ENCODE data around the gene TASP1. TPM values are rescaled to one million over a fixed set of nuclear protein-coding genes. Genes with fewer than 3 reads are reported as not detected.

TASP1 gene
- total and polyA plus RNA-seq, 4 donors = 2.5 to 10.0 (median 4.7) TPM

- H3K9me3 ChIP-seq (ENCODE audit: control insufficient read depth in 4 of 4, low read length in 3 of 4) = no peaks in the 10 kb centered on the region
- H3K9ac ChIP-seq (ENCODE audit: low read depth in 1 of 2, low read length in 2 of 2) = no peak overlapping the region
- H3K4me3 ChIP-seq (ENCODE audit: low read depth in 1 of 3, low read length in 3 of 3) = no peak overlapping the region
- DNase-seq (ENCODE audit: low spot score) = no peak
- H3K4me1 ChIP-seq (ENCODE audit: control insufficient read depth in 4 of 4, insufficient read depth in 4 of 4, low read length in 3 of 4) = no peaks in the 10 kb centered on the region
- TF ChIP-seq EGR1 (IDR thresholded peaks at IDR 0.05; ENCODE audit: low read depth in 2 of 2) (no peak), RAD21 (IDR thresholded peaks at IDR 0.05) (no peak), HNF4G (IDR thresholded peaks at IDR 0.05) (no peak), SP1 (IDR thresholded peaks at IDR 0.05) (no peak), FOXA2 (IDR thresholded peaks at IDR 0.05) (no peak), TAF1 (conservative IDR thresholded peaks at IDR 0.05) (no peak), REST (IDR thresholded peaks at IDR 0.05) (no peak), YY1 (IDR thresholded peaks at IDR 0.05) (no peak), NR2F2 (IDR thresholded peaks at IDR 0.05) (no peak), MAX (IDR thresholded peaks at IDR 0.05) (no peak), RXRA (IDR thresholded peaks at IDR 0.05) (no peak), ATF3 (IDR thresholded peaks at IDR 0.05) (no peak), JUND (IDR thresholded peaks at IDR 0.05) (no peak)
- no peaks in the 10 kb centered on the region for H3K36me3 ChIP-seq (ENCODE audit: control insufficient read depth in 4 of 4, insufficient read depth in 3 of 4, low read depth in 1 of 4, low read length in 3 of 4)
- H3K27me3 ChIP-seq (ENCODE audit: control insufficient read depth in 4 of 4, insufficient read depth in 4 of 4, low read length in 3 of 4) = no peaks in the 10 kb centered on the region
- 82% methylated on average over 1 of the region's 1 CpG for WGBS
- H3K27ac ChIP-seq (ENCODE audit: low read depth in 1 of 2, low read length in 2 of 2) = no peak overlapping the region
Observed at GRCh38 chr20:13395232-13395631, 243.5 kb downstream of the TASP1 start.

GRCh38 chr20:13392391-13392790 is 246.3 kb downstream of the TASP1 start:
- Histone ChIP-seq H3K9me3 (ENCODE audit: control insufficient read depth in 4 of 4, low read length in 3 of 4) (no peaks in the 10 kb centered on the region), H3K27me3 (ENCODE audit: control insufficient read depth in 4 of 4, insufficient read depth in 4 of 4, low read length in 3 of 4) (no peaks in the 10 kb centered on the region), H3K36me3 (ENCODE audit: control insufficient read depth in 4 of 4, insufficient read depth in 3 of 4, low read depth in 1 of 4, low read length in 3 of 4) (peaks cover 0 to 4% (median 0%) of the 10 kb centered on the region in 4 donors), H3K9ac (ENCODE audit: low read depth in 1 of 2, low read length in 2 of 2) (no peak overlapping the region), H3K4me1 (ENCODE audit: control insufficient read depth in 4 of 4, insufficient read depth in 4 of 4, low read length in 3 of 4) (no peaks in the 10 kb centered on the region), H3K4me3 (ENCODE audit: low read depth in 1 of 3, low read length in 3 of 3) (no peak overlapping the region), H3K27ac (ENCODE audit: low read depth in 1 of 2, low read length in 2 of 2) (no peak overlapping the region)
- DNase-seq (ENCODE audit: low spot score) = no peak
- 96% methylated on average over 5 of the region's 5 CpGs for whole genome bisulfite sequencing
- no peak for TF ChIP-seq YY1 (IDR thresholded peaks at IDR 0.05)
- no peak for TF ChIP-seq HNF4A (conservative IDR thresholded peaks at IDR 0.05)
- no peak for TF ChIP-seq RXRA (IDR thresholded peaks at IDR 0.05)
- TF ChIP-seq TAF1 (conservative IDR thresholded peaks at IDR 0.05) = no peak
- no peak for TF ChIP-seq EGR1 (IDR thresholded peaks at IDR 0.05; ENCODE audit: low read depth in 2 of 2)

- TF ChIP-seq GABPA (IDR thresholded peaks at IDR 0.05 in 1 of 2, conservative IDR thresholded peaks at IDR 0.05 in 1 of 2) (no peak), MAX (IDR thresholded peaks at IDR 0.05) (no peak), FOXA2 (IDR thresholded peaks at IDR 0.05) (no peak), JUND (IDR thresholded peaks at IDR 0.05) (no peak), CTCF (IDR thresholded peaks at IDR 0.05; ENCODE audit: low read depth, low read length, missing input control) (no peak), REST (IDR thresholded peaks at IDR 0.05) (no peak)
- no peaks in the 10 kb centered on the region for H3K27me3 ChIP-seq (ENCODE audit: control insufficient read depth in 4 of 4, insufficient read depth in 4 of 4, low read length in 3 of 4)
- no peak overlapping the region for H3K27ac ChIP-seq (ENCODE audit: low read depth in 1 of 2, low read length in 2 of 2)
- no peak overlapping the region for H3K9ac ChIP-seq (ENCODE audit: low read depth in 1 of 2, low read length in 2 of 2)
- no peaks in the 10 kb centered on the region for H3K4me1 ChIP-seq (ENCODE audit: control insufficient read depth in 4 of 4, insufficient read depth in 4 of 4, low read length in 3 of 4)
- no peak overlapping the region for H3K4me3 ChIP-seq (ENCODE audit: low read depth in 1 of 3, low read length in 3 of 3)
- H3K9me3 ChIP-seq (ENCODE audit: control insufficient read depth in 4 of 4, low read length in 3 of 4) = no peaks in the 10 kb centered on the region
- H3K36me3 ChIP-seq (ENCODE audit: control insufficient read depth in 4 of 4, insufficient read depth in 3 of 4, low read depth in 1 of 4, low read length in 3 of 4) = peaks cover 0 to 4% (median 0%) of the 10 kb centered on the region in 4 donors
- DNase-seq (ENCODE audit: low spot score) = no peak
- 96% methylated on average over 3 of the region's 3 CpGs for WGBS
Observed at GRCh38 chr20:13389115-13389514, 249.6 kb downstream of the TASP1 start.
